HepG2 (cell line): ENCODE measurements around the gene PPARA. TPM values are rescaled to one million over a fixed set of nuclear protein-coding genes. Genes with fewer than 3 reads are reported as not detected.
A peak's percentile ranks its signal among the peaks of the same experiment; 100 is the strongest.

Experiments
- ATRX ChIP-seq: sonication (generic); formaldehyde crosslinking; IDR thresholded peaks from 2 replicates; pipeline ENCODE4 v1.4.0; 2020; ENCODE audit warnings: missing genetic modification reagents, borderline replicate concordance
- FOSL2 ChIP-seq: sonication (generic); formaldehyde crosslinking; IDR thresholded peaks from 2 replicates; pipeline ENCODE4 v1.4.0; 2020; ENCODE audit warnings: missing genetic modification reagents
- FOXA1 ChIP-seq, 2 experiments: fragments of 450-650 bp in 1 of 2; sonication (generic) in 1 of 2; formaldehyde crosslinking in 1 of 2; IDR thresholded peaks; 2 replicates each; pipeline versions ENCODE4 v1.4.0 to v1.6.1; 2016 to 2020; ENCODE audit warnings: missing genetic modification reagents in 1 of 2
- GABPA ChIP-seq, 2 experiments: IDR thresholded peaks; 2 replicates each; pipeline ENCODE4 v1.6.1; 2011 to 2016; ENCODE audit warnings: low read depth in 2 of 2, low read length in 1 of 2, missing biosample characterization in 1 of 2, missing genetic modification characterization in 1 of 2
- HES4 ChIP-seq: sonication (generic); formaldehyde crosslinking; IDR thresholded peaks from 2 replicates; pipeline ENCODE4 v1.9.0; 2021; ENCODE audit warnings: mild to moderate bottlenecking, missing genetic modification reagents, borderline replicate concordance
- KMT2A ChIP-seq: sonication (generic); formaldehyde crosslinking; IDR thresholded peaks from 2 replicates; pipeline ENCODE4 v1.4.0; 2020; ENCODE audit warnings: missing genetic modification reagents
- MTA1 ChIP-seq: sonication (generic); formaldehyde crosslinking; IDR thresholded peaks from 2 replicates; pipeline ENCODE4 v1.4.0; 2020; ENCODE audit warnings: missing genetic modification reagents, mild to moderate bottlenecking, borderline replicate concordance
- MXI1 ChIP-seq: IDR thresholded peaks from 3 replicates; pipeline ENCODE4 v1.6.1; 2012; ENCODE audit warnings: low read depth, low read length, inconsistent platforms, borderline replicate concordance
- NONO ChIP-seq, 2 experiments: fragments of 450-650 bp in 1 of 2; sonication (generic) in 1 of 2; formaldehyde crosslinking in 1 of 2; IDR thresholded peaks in 1 of 2; conservative IDR thresholded peaks in 1 of 2; 2 replicates each; pipeline versions ENCODE4 v1.6.1 to v1.8.0; 2017 to 2022; ENCODE audit warnings: mild to moderate bottlenecking in 1 of 2, missing genetic modification reagents in 1 of 2, moderate library complexity in 1 of 2
- PAX8 ChIP-seq: sonication (generic); formaldehyde crosslinking; IDR thresholded peaks from 2 replicates; pipeline ENCODE4 v1.8.0; 2022; ENCODE audit warnings: mild to moderate bottlenecking, missing genetic modification reagents, borderline replicate concordance
- RARG ChIP-seq: sonication (generic); formaldehyde crosslinking; IDR thresholded peaks from 2 replicates; pipeline ENCODE4 v1.4.0; 2020; ENCODE audit warnings: low read depth, mild to moderate bottlenecking, missing genetic modification reagents
- SALL2 ChIP-seq: sonication (generic); formaldehyde crosslinking; IDR thresholded peaks from 2 replicates; pipeline ENCODE4 v1.8.1; 2023; ENCODE audit warnings: mild to moderate bottlenecking, missing genetic modification reagents, inconsistent platforms
- SMAD9 ChIP-seq: sonication (generic); formaldehyde crosslinking; IDR thresholded peaks from 2 replicates; pipeline ENCODE4 v1.5.1; 2020; ENCODE audit warnings: mild to moderate bottlenecking, missing genetic modification reagents
- XRCC5 ChIP-seq: fragments of 200-400 bp; formaldehyde crosslinking; optimal IDR thresholded peaks from 2 replicates; pipeline ENCODE3; 2017; ENCODE audit warnings: mild to moderate bottlenecking, low read length
- ZBTB38 ChIP-seq: sonication (generic); formaldehyde crosslinking; IDR thresholded peaks from 2 replicates; pipeline ENCODE4 v1.5.1; 2020; ENCODE audit warnings: mild to moderate bottlenecking, missing genetic modification reagents
- ZBTB43 ChIP-seq: sonication (generic); formaldehyde crosslinking; conservative IDR thresholded peaks from 2 replicates; pipeline ENCODE4 v1.4.0; 2020; ENCODE audit warnings: missing genetic modification reagents
- ZNF598 ChIP-seq: sonication (generic); formaldehyde crosslinking; IDR thresholded peaks from 2 replicates; pipeline ENCODE4 v1.5.1; 2020; ENCODE audit warnings: mild to moderate bottlenecking, missing genetic modification reagents, borderline replicate concordance
- ZNF660 ChIP-seq: sonication (generic); formaldehyde crosslinking; IDR thresholded peaks from 2 replicates; pipeline ENCODE4 v1.5.1; 2020; ENCODE audit warnings: mild to moderate bottlenecking, low read depth, missing genetic modification reagents, borderline replicate concordance
- ZNF761 ChIP-seq: sonication (generic); formaldehyde crosslinking; conservative IDR thresholded peaks from 2 replicates; pipeline ENCODE4 v1.4.0; 2020; ENCODE audit warnings: mild to moderate bottlenecking, missing genetic modification reagents
- polyA plus RNA-seq, 8 experiments: library from polyadenylated mRNA; depleted of rRNA in 3 of 8; stranded (reverse) in 7 of 8; unstranded in 1 of 8; fragments of >200 nt; fragmentation: Illumina TruSeq in 4 of 8; extraction: Trizol in 4 of 8; gene quantifications; 2 replicates each; pipeline versions ENCODE4 v1.2.1 to v1.2.3, GENCODE V29; 2011 to 2016; ENCODE audit warnings: low read depth in 4 of 8, missing spikeins in 1 of 8, mixed read lengths in 1 of 8; ENCODE audit not compliant: insufficient read depth in 1 of 8
- total RNA-seq, 5 experiments: library from RNA; depleted of rRNA; stranded (reverse); fragments of >200 nt; fragmentation: Illumina TruSeq; extraction: Trizol; gene quantifications; 2 replicates each; pipeline ENCODE4 v1.2.3, GENCODE V29; 2016; ENCODE audit warnings: low read depth in 1 of 5
- TF ChIP-seq, protein P1 (sequence below): sonication (generic); formaldehyde crosslinking; IDR thresholded peaks from 2 replicates; pipeline ENCODE4 v1.5.0; 2020; ENCODE audit warnings: mild to moderate bottlenecking, missing genetic modification reagents, borderline replicate concordance
- TF ChIP-seq, protein P2 (sequence below): IDR thresholded peaks from 2 replicates; pipeline ENCODE4 v1.6.1; 2016; ENCODE audit warnings: mild to moderate bottlenecking, missing biosample characterization, missing genetic modification reagents
- TF ChIP-seq, protein P3 (sequence below): IDR thresholded peaks from 2 replicates; pipeline ENCODE4 v1.6.1; 2016; ENCODE audit warnings: missing compliant biosample characterization, missing genetic modification reagents, borderline replicate concordance

Gene PPARA
- total and polyA plus RNA-seq, 2 of the 13 experiments (the other 11 are each of a cell fraction or from before 2014, with no cell fraction given), result 18.2 to 24.7 TPM

- TF ChIP-seq NONO (IDR thresholded peaks at IDR 0.05), result no peak
- TF ChIP-seq NONO (CRISPR knock-in tag; conservative IDR thresholded peaks at IDR 0.05), result 0 out of 2 replicates have a peak, but pooled peaks have one; percentile 29
- TF ChIP-seq FOXA1 (IDR thresholded peaks at IDR 0.05), result no peak
- 0 out of 2 replicates have a peak, but pooled peaks have one; percentile 9 for TF ChIP-seq FOXA1 (CRISPR knock-in tag; IDR thresholded peaks at IDR 0.05)
- TF ChIP-seq ZNF598, result 0 out of 2 replicates have a peak, but pooled peaks have one; percentile 32
- TF ChIP-seq FOSL2 (CRISPR knock-in tag), result 0 out of 2 replicates have a peak, but pooled peaks have one; percentile 12
- 0 out of 2 replicates have a peak, but pooled peaks have one; percentile 31 for TF ChIP-seq ZNF761 (CRISPR knock-in tag)
- peak; percentile 46 for TF ChIP-seq XRCC5
- TF ChIP-seq MXI1, result peak; percentile 68; the same call in 1 of the 3 replicates
- 0 out of 2 replicates have a peak, but pooled peaks have one; percentile 23 for TF ChIP-seq MTA1 (CRISPR knock-in tag)
- peak; percentile 39; the same call in 1 of the 2 replicates for TF ChIP-seq ZBTB38 (CRISPR knock-in tag)
- TF ChIP-seq KMT2A (CRISPR knock-in tag), result 0 out of 2 replicates have a peak, but pooled peaks have one; percentile 35
- no peak for TF ChIP-seq SMAD9
- TF ChIP-seq RARG (CRISPR knock-in tag), result no peak
- TF ChIP-seq ATRX (CRISPR knock-in tag), result no peak
- no peak for TF ChIP-seq GABPA (IDR thresholded peaks at IDR 0.05; ENCODE audit: low read depth, low read length)
- no peak for TF ChIP-seq GABPA (CRISPR knock-in tag; IDR thresholded peaks at IDR 0.05; ENCODE audit: low read depth)
- TF ChIP-seq, protein P1, sequence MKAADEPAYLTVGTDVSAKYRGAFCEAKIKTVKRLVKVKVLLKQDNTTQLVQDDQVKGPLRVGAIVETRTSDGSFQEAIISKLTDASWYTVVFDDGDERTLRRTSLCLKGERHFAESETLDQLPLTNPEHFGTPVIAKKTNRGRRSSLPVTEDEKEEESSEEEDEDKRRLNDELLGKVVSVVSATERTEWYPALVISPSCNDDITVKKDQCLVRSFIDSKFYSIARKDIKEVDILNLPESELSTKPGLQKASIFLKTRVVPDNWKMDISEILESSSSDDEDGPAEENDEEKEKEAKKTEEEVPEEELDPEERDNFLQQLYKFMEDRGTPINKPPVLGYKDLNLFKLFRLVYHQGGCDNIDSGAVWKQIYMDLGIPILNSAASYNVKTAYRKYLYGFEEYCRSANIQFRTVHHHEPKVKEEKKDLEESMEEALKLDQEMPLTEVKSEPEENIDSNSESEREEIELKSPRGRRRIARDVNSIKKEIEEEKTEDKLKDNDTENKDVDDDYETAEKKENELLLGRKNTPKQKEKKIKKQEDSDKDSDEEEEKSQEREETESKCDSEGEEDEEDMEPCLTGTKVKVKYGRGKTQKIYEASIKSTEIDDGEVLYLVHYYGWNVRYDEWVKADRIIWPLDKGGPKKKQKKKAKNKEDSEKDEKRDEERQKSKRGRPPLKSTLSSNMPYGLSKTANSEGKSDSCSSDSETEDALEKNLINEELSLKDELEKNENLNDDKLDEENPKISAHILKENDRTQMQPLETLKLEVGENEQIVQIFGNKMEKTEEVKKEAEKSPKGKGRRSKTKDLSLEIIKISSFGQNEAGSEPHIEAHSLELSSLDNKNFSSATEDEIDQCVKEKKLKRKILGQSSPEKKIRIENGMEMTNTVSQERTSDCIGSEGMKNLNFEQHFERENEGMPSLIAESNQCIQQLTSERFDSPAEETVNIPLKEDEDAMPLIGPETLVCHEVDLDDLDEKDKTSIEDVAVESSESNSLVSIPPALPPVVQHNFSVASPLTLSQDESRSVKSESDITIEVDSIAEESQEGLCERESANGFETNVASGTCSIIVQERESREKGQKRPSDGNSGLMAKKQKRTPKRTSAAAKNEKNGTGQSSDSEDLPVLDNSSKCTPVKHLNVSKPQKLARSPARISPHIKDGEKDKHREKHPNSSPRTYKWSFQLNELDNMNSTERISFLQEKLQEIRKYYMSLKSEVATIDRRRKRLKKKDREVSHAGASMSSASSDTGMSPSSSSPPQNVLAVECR (CRISPR knock-in tag), result peak; percentile 47; the same call in 1 of the 2 replicates
- no peak for TF ChIP-seq HES4
- no peak for TF ChIP-seq PAX8 (CRISPR knock-in tag)
- no peak for TF ChIP-seq ZNF660
- TF ChIP-seq, protein P2, sequence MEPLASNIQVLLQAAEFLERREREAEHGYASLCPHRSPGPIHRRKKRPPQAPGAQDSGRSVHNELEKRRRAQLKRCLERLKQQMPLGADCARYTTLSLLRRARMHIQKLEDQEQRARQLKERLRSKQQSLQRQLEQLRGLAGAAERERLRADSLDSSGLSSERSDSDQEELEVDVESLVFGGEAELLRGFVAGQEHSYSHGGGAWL, result 0 out of 2 replicates have a peak, but pooled peaks have one; percentile 52
- TF ChIP-seq ZBTB43, result 0 out of 2 replicates have a peak, but pooled peaks have one; percentile 24
- no peak for TF ChIP-seq SALL2
- TF ChIP-seq, protein P3, sequence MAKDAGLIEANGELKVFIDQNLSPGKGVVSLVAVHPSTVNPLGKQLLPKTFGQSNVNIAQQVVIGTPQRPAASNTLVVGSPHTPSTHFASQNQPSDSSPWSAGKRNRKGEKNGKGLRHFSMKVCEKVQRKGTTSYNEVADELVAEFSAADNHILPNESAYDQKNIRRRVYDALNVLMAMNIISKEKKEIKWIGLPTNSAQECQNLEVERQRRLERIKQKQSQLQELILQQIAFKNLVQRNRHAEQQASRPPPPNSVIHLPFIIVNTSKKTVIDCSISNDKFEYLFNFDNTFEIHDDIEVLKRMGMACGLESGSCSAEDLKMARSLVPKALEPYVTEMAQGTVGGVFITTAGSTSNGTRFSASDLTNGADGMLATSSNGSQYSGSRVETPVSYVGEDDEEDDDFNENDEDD (CRISPR knock-in tag), result peak; percentile 52; the same call in 1 of the 2 replicates
Measured at GRCh38 chr22:46122511-46122971, 27.8 kb upstream of the PPARA start (continued).
